NCI-H2107 (cell line): ENCODE results near the gene EDEM3.
"Not testable (repeated sequence)": the region's sequence is repeated elsewhere in the genome, so short reads cannot be mapped to it uniquely, and the experiment has no call there.

Experiments used
- DNase-seq: peaks from one replicate; lab custom pipeline; 2025; lab: John Stamatoyannopoulos, UW

The EDEM3 gene

DNA sequence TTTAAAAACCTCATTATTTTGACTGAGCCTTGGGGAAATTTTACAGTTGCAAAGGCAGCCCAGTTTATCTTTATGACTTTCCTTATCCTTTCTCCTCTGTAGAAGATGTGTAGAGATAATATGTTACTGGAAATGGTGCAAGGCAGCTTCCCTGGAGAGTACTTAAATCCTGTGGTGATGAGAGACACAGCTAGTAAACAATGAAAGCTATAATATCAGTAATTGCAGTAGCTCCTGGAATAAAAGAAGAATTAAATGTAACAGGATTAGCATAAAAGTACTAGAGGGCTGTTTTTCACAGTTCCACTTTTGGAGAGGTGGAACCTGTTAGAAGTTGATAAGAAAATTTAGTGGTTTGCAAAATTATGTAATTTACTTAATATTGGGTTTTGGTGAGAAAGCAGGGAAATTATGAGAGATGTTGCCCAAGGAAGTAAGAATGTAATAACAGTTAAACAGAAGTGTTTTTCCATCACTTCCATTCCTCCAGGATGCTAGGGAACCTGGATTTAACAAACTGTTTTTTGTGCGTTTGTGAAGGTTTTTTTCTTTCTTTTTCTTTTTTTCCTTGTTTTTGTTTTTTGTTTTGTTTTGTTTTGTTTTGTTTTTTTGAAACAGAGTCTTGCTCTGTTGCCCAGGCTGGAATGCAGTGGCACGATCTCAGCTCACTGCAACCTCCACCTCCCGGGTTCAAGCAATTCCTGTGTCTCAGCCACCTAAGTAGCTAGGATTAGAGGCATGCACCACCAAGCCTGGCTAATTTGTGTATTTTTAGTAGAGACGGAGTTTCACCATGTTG, 15.7 kb upstream of the EDEM3 start:
- no peak for DNase-seq

DNA sequence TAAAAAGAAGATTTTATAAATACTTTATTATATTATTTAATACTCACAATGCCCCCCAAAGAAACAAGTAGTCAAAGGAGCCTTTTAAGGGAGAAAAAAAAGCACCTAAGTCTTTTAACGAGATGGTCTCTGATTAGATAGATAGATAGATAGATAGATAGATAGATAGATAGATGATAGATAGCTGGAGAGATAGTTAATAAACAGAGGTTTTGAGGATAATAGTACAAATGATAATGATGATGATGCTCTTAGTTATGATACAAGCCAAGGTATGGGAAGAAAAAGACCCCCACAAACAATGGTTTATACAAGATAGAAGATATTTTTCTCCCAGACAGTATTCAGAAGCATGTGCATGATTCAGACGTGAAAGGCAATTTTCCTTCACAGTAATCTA, 14.6 kb upstream of the EDEM3 start:
- DNase-seq = no peak

DNA sequence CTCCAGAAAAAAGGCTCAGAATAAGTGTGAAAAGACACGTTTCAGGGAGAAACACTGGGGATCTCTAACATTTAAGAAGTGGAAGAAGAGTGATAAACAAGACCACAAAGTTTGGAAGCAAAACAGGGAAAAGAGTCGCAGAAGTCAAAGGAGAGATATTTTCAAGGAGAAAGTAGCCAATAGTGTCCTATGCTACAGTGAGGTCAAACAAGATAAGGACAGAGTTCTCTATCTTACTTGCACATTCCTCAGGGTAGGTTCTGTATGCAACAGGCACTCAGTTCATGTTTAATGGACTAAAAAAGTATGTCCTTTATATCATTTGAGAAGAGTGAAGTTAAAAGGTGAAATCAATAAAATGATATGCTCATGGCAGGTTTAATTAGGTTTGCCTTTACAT, 13.8 kb upstream of the EDEM3 start:
- DNase-seq = no peak

DNA sequence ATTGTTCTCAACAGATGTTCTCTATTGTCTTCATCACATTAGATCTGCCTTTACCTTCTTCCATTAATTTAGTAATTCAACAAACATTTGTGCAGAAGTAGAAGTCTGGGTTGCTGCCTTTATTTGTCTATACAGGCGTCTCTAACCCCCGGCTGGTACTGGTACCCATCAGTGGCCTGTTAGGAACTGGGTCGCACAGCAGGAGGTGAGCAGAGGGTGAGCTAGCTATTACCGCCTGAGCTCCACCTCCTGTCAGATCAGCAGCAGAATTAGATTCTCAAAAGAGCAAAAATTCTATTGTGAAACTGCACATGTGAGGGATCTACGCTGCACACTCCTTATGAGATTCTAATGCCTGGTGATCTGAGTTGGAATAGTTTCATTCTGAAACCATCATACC, 12.9 kb upstream of the EDEM3 start:
- DNase-seq = no peak

DNA sequence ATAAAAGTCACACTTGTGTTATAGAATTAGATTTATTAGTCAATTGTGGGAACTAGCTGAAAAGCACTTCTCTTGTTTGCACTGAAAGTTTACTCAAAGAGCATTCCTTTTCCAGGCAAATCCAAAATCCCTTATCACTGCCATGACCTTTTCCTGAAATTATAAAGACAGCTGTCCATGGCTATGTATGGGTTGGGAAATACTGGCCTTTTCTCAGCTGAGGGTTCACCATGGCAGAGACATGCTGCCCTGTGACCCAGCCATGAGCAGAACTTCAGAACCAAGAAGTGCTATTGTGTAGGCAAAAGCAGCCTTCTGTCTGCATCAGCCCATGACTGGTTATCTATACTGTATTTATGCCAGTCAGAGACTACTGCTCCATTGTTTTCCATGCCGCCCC, 9.8 kb upstream of the EDEM3 start:
- no peak for DNase-seq

DNA sequence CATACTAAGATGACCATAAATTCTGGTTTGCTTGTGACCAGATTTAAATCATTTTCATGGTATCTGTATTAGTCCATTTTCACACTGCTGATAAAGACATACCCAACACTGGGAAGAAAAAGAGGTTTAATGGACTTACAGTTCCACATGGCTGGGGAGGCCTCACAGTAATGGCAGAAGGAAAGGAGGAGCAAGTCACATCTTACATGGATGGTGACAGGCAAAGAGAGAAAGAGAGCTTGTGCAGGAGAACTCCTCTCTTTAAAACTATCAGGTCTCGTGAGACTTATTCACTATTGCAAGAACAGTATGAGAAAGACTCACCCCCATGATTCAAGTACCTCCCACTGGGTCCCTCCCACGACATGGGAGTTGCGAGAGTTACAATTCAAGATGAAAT, 8.9 kb upstream of the EDEM3 start:
- not testable (repeated sequence) for DNase-seq

DNA sequence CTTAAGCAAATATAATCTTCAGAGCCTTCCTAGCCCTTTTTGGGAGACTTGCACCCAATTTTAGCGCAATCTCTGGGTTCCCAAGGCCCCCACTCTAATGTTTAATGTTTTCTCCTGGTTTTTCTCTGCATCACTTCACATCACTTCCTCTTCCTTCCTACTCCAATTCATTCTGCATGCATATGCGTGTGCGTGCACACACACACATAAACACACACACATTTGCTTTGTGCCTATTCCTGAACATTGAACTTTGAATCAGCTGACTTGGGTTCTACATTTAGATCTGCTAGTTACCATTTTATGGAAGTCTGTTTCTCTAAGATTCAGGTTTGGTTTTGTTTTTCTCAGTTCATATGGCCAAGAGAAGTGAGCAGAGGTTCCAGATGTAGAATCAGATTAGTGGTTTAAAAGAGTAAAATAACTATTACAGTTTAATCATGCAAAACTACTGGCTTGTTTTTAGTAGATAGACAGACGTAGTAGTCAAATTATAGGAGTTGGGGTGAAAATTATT, 7.4 kb upstream of the EDEM3 start:
- no peak for DNase-seq

DNA sequence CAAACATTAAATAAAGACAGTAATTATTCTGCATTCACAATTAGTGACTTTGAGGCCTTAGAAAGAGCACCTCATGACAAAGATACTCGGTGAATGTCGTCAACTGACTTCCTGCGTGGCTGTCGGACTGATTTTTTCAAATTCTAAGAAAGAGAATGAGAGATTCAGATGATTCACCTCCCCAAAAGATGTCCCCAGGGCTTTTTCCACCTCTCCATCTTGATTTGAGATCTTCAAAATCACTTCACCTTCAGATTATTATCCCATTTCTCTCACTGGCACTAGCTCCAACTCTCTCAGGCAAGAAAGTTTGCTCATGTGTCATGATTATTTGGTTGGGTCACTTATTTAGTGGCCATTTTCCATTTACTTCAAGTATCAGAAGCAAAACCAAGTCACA, 5.0 kb upstream of the EDEM3 start:
- DNase-seq = no peak

DNA sequence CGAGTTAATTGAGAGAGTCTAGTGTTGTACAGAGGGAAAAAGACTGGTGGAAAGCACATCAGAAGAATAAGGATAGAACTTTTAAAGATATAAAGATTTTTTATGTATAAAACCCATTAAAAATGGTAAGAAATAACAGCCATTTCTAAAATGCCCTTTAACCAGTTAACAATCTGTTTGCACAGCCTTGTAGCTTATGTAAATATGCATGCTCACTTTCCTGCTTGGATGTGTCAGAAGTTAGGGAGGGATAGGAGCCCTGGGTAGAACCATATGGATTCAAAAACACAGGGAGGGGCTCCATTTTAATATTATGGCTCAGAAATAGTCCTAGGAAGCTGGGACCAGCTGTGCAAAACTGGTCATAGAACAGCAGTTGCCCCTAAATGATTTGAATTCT, 4.5 kb upstream of the EDEM3 start:
- DNase-seq = no peak

DNA sequence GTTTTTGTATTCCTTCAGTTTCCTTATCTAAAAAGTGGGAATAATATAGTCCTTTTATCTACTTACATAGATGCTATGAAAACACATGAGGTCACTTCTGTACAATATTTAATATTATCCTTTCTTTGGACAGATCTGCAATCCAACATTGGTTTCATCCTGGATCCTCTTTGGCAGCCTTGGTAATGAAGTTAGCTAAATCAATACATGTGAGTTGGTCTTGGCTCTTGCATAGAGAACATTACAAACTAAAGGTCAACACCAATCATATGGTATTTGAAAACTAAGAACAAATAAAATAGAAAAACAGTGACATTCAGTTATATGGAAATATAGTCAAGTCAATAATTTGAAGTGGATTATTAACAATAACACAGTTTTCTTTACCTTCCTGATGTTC, 3.2 kb upstream of the EDEM3 start:
- no peak for DNase-seq

DNA sequence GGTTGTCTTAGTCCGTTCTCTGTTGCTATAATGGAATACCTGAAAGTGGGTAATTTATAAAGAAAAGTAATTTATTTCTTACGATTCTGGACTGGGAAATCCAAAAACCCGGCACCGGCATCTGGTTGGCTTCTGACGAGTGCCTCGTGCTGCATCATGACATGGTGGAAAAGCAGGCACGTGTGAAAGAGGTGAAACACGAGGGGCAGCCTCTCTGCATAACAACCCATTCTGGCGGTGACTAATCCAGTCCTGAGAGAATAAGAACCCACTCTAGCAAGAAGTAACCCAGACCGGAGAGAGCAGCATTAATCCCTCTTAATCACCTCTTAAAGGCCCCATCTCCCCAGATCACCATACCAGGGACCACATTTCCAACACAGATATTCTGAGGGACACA, 2.7 kb upstream of the EDEM3 start:
- no peak for DNase-seq

DNA sequence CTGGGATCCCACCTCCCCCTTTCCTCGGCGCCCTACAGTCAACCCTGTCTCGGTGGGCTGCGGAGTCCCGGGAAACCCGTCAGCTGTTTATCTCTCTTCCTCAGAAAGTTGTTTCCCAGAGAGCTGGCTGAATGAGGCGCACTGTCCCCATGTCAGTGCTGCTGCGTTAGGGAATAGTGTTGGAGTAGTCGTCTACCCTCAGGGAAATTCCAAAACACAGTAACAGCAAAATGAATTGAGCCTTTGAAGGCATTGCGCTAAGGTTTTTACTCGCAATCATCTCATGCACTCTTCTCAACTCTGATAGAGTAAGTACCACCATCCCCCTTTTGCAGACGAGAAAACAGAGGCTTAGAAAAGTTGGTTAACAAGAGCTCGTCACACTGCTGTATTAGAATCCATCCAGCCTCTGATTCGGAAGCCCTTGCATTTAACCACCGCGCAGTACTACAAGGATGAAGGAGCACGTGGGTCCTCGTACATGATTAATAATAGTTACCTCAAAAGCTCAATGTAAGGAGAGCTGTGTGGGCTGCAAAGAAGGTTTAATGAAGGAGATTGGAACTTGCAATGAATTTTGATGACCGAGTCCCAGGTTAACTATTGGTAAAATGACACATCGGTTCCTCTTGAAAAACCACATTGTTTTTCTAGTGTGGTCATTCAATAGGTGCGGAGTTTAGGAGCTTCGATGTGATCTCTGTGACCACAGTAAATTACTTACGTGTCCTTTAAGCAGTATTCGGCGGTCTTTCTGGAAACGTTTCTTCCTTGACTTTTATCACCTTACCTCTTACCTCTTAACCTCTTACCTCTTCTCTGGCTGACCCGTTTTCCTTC, 788 bp upstream of the EDEM3 start:
- no peak for DNase-seq

DNA sequence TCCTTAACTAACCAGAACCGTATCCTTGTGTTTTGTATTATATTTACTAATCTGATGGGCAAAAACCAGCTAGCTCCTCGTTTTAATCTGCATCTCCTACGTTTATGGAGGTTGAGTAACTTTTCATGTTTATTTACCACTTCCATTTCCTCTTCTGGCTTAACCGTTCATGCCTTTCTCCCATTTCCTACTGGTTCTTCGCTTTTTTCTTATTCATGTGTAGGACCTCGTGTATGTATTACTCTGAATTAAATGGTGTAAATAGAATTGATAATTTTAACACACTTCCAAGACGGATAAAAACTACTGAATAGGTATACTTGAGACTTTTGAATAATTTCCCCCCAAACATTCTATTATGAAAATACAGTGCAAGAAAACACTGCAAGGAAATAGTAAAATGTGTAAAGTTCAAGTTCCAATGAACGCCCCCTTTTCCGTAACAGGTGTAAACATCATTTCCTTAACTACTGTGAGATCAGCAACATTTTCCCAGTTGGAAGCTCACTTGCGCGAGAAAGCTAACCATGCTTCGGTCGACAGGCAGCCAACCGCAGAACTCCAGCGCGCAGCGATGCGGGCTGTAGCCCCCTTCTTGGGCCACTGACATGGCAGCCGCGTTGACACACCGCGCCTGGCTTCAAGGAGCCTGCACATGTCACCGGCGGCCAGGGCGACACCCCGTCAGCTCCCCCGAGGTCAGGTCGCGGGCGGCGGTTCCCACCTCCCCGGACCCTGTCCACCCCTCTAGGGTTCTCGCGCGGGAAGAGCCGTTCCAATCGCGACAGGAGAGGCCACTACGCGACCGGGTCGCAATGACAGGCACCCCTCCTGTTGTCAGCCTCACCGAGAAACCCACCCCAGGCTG, 816 bp downstream of the EDEM3 start:
- DNase-seq = no peak

DNA sequence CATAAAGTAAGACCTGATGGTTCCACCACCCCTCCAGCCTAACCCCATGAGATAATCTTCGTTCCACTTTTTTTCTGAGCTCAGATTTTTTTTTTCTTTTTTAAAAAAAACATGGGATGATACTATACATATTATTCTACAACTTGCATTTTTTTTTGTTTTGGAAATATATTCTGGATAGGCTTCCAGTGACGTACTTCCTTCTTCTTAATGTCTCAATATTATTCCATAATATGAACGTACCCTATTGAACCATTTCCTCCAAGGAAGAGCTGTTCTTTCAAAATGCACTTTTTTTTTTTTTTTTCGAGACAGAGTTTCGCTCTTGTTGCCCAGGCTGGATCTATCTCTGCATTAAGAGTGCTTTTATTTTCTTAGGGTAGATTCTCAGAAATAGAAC, 1.5 kb downstream of the EDEM3 start:
- no peak for DNase-seq

DNA sequence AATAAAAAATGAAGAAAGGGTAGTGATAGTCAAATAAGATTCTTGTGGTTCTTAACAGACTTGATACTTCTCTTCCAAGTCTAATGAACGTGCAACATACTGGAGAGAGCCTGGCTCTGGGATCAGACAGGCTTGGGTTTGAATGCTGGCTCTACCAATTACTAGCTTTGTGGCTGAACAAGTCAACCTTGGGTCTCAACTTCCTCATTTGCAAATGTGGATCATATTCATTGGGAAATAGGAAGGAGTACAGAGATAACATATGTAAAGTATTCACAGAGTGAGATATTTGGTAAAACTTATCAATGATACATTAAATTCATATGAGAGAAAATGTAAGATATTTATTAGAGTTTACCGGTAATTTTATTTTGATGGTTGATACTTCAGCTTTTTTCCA, 2.0 kb downstream of the EDEM3 start:
- DNase-seq = no peak

DNA sequence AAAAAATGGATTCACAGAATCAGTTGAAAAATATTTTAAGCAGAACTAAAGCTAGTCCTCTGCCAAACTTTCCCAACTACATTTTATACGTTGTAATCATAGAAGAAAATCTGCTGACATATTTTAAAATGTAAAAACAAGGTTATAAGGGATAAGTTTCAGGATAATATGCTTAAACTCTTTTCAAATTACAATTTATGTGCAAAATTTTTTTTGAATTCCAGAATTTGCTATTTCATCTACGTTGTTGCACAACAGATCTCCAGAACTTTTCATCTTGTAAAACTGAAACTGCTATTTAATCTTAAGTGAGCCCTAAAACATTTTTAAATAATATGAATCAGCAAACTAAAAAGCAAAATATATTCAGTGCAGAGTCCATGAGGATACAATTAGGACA, 5.9 kb downstream of the EDEM3 start:
- DNase-seq = no peak

DNA sequence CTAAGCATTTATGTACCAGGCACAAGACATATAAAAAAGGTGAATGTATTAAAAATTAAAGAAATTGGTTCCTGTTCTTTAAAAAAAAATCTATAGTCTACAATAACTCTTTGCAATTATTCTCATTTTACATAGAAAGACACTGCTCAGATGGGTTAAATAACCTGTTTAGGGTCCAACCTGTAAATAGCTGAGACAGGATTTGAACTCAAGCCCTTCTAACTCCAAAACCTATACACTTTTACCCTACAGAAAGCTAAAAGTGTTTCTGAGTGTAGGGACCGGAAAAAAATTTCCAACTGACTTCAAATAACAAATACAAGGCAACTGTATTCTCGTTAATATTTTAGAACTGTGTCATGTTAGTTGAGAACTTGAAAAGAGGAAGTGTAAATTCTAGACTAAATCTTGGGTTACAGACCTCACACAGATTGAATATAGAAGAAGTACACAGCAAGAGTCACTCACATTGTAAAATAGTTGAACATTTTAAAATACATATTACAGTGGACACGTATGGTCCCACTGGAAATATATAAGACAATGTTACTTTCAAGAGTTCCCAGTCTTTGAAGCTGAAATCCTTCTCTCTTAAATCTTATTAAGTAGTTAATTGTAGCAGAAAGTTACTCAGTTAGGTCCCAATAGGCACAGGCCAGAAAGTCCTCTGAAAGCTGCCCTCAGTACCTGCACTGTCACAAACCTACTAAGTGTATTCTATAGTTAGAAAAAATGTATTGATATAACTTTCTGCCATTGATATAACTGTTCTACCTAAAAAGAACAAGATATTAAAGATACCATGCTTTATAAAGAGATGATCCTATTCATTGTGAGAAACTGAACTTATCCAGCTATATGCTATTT, 7.3 kb downstream of the EDEM3 start:
- no peak for DNase-seq

DNA sequence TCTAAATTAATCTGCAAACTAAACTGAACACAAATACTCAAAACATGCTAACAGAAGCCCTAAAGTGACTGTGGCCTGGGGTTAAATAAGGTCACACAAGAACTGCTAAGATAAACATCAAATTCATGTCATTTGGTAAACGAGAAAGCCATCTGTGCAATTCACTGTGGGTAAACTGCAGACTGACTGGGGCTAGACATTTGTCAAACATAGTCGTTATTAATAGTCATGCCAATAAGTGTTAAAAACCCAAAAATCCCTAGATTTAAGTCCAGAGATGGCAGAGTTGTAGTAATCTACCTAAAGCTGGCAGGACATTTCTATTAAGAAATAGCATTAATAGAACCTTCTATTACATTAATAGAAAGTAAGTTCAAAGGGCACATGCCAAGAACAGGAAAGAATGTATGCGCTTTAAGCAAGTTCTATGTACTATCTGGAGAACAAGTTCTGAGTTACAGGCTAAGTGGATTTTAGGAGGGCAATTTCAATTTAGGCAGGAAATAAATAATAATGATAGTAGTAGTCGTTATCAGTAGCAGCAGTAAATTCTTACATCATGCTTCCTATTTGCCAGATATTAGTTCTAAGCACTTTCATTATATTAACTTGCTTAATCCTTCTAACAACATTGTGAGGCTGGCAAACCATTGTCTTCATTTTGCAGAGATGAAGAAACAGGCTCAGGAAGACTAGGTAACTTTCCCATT, 8.6 kb downstream of the EDEM3 start:
- no peak for DNase-seq

DNA sequence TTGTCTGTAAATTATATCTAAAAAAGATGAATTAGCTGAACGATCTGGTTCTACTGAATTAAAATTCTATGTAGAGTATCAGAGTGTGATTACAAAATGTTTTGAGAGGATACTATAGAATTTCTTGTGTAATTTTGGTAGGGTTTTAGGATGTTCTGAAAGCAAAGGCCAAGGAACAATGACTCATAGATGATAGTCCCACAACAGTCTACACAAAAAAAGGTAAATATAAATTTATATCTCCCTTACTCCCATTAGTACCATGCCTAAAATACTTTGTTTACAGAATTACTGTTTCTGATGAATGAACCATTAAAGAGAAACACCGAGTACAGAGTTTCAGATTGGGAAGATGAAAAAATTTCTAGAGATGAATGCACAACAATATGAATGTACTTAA, 9.5 kb downstream of the EDEM3 start:
- DNase-seq = no peak

DNA sequence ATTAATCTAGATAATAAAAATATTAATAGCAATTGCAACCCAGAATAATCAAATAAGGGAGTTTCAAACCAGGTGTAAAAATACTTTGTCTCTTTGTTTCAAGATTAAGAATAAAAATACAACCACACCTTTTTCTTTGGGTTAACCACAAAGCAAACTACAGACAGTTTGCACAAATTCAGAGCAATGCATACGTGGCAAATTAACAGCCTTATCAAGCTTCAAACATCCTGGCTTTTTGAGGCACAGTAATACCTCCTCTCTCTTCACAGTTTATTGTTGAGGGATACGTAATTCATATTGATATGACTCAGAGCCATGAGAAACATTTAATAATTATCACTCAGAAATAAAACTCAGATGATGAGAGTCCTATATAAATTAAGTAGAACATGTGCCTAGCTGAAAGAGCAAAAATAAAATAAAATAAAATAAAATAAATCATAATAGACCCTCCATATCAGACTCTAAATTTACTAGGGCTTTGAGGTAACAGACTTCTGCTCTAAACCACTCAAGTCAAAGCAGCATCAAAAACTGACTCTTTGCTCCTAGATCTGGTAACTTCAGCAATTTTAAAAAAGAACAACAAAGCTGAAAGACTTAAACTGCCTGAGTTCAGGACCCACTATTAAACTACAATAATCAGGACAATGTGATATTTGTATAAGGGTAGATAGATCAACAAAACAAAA, 11.4 kb downstream of the EDEM3 start:
- DNase-seq = no peak
